OCI-LY1 (cell line): ENCODE measurements around the gene EXOSC6.
"Not testable (repeated sequence)": the region's sequence is repeated elsewhere in the genome, so short reads cannot be mapped to it uniquely, and the experiment has no call there.

Experiments used
- CTCF ChIP-seq: fragments of 200-600 bp; sonication (generic), shearing (Covaris generic); IDR thresholded peaks from 2 replicates; pipeline ENCODE4 v1.5.1; 2017; ENCODE audit warnings: mild to moderate bottlenecking, antibody characterized with exemption, low read length, moderate library complexity, mixed read lengths
- EZH2 ChIP-seq: fragments of 200-600 bp; sonication (generic), shearing (Covaris generic); IDR thresholded peaks from 2 replicates; pipeline ENCODE4 v1.8.0; 2017; ENCODE audit warnings: borderline replicate concordance, mixed run types, mild to moderate bottlenecking, antibody characterized with exemption, low read length, moderate library complexity, mixed read lengths

- TF ChIP-seq CTCF, EZH2: not testable (repeated sequence)
These were observed 53.5 kb downstream of the EXOSC6 start for GRCh38 chr16:70198230-70198629.
